ENCODE measurements around the gene PRPF8.
"Not testable (repeated sequence)": the region's sequence is repeated elsewhere in the genome, so short reads cannot be mapped to it uniquely, and the experiment has no call there.

The PRPF8 gene

GRCh38 chr17:1686086-1686485, 1.4 kb upstream of the PRPF8 start:
- DNase-seq (ENCODE audit: low read depth in 1 of 2, low spot score in 1 of 2), result no peak
- no peak overlapping the region for H3K4me3 ChIP-seq (replicated peaks; ENCODE audit: insufficient read depth, low read length)
- no peaks in the 10 kb centered on the region for H3K27me3 ChIP-seq (ENCODE audit: insufficient read depth, poor library complexity, severe bottlenecking)
- H3K27ac ChIP-seq (replicated peaks), result no peak overlapping the region
- no peak for TF ChIP-seq CTCF (IDR thresholded peaks at IDR 0.05; ENCODE audit: insufficient read depth, low read length)
- TF ChIP-seq POLR2AphosphoS5 (IDR thresholded peaks at IDR 0.05; ENCODE audit: low read depth), result no peak
- TF ChIP-seq GABPA (IDR thresholded peaks at IDR 0.05; ENCODE audit: low read depth), result no peak
- no peak for TF ChIP-seq REST (IDR thresholded peaks at IDR 0.05; ENCODE audit: insufficient replicate concordance, low read depth)
- no peak for TF ChIP-seq SPI1 (IDR thresholded peaks at IDR 0.05; ENCODE audit: borderline replicate concordance, low read depth)

GRCh38 chr17:1683459-1683858, 1.2 kb downstream of the PRPF8 start:
- TF ChIP-seq REST (IDR thresholded peaks at IDR 0.05; ENCODE audit: insufficient replicate concordance, low read depth) (no peak), POLR2AphosphoS5 (IDR thresholded peaks at IDR 0.05; ENCODE audit: low read depth) (no peak), CTCF (IDR thresholded peaks at IDR 0.05; ENCODE audit: insufficient read depth, low read length) (no peak), GABPA (IDR thresholded peaks at IDR 0.05; ENCODE audit: low read depth) (no peak), SPI1 (IDR thresholded peaks at IDR 0.05; ENCODE audit: borderline replicate concordance, low read depth) (peak; percentile 42; the same call in 1 of the 2 replicates)
- Histone ChIP-seq H3K27ac (replicated peaks) (peak overlapping the region; percentile 96), H3K27me3 (ENCODE audit: insufficient read depth, poor library complexity, severe bottlenecking) (no peaks in the 10 kb centered on the region), H3K4me3 (replicated peaks; ENCODE audit: insufficient read depth, low read length) (peak overlapping the region; percentile 65)
- DNase-seq (ENCODE audit: low read depth in 1 of 2, low spot score in 1 of 2), result peak in 1 of 2 experiments; percentile 73

GRCh38 chr17:1676401-1676800, 8.3 kb downstream of the PRPF8 start:
- Histone ChIP-seq H3K27me3 (ENCODE audit: insufficient read depth, poor library complexity, severe bottlenecking) (no peaks in the 10 kb centered on the region), H3K27ac (replicated peaks) (no peak overlapping the region), H3K4me3 (replicated peaks; ENCODE audit: insufficient read depth, low read length) (no peak overlapping the region)
- no peak for TF ChIP-seq GABPA (IDR thresholded peaks at IDR 0.05; ENCODE audit: low read depth)
- DNase-seq (ENCODE audit: low read depth in 1 of 2, low spot score in 1 of 2), result no peak

- Histone ChIP-seq H3K27ac (replicated peaks) (peak overlapping the region; percentile 11), H3K27me3 (ENCODE audit: insufficient read depth, poor library complexity, severe bottlenecking) (no peaks in the 10 kb centered on the region), H3K4me3 (replicated peaks; ENCODE audit: insufficient read depth, low read length) (no peak overlapping the region)
- DNase-seq (ENCODE audit: low read depth in 1 of 2, low spot score in 1 of 2), result peak in 1 of 2 experiments; percentile 12
- no peak for TF ChIP-seq REST (IDR thresholded peaks at IDR 0.05; ENCODE audit: insufficient replicate concordance, low read depth)
- TF ChIP-seq GABPA (IDR thresholded peaks at IDR 0.05; ENCODE audit: low read depth), result no peak
- no peak for TF ChIP-seq SPI1 (IDR thresholded peaks at IDR 0.05; ENCODE audit: borderline replicate concordance, low read depth)
- TF ChIP-seq CTCF (IDR thresholded peaks at IDR 0.05; ENCODE audit: insufficient read depth, low read length), result no peak
- no peak for TF ChIP-seq POLR2AphosphoS5 (IDR thresholded peaks at IDR 0.05; ENCODE audit: low read depth)
Measured at GRCh38 chr17:1673041-1673785, 11.5 kb downstream of the PRPF8 start.

- DNase-seq (ENCODE audit: low read depth in 1 of 2, low spot score in 1 of 2); H3K27ac ChIP-seq (replicated peaks); H3K27me3 ChIP-seq (ENCODE audit: insufficient read depth, poor library complexity, severe bottlenecking); H3K4me3 ChIP-seq (replicated peaks; ENCODE audit: insufficient read depth, low read length): not testable (repeated sequence)
Measured at GRCh38 chr17:1663934-1664333, 20.7 kb downstream of the PRPF8 start.
